Mesothelial cell of epicardium (in vitro differentiated cells): ENCODE data around the gene NFYA. TPM values are rescaled to one million over a fixed set of nuclear protein-coding genes. Genes with fewer than 3 reads are reported as not detected.

Experiments used
- DNase-seq, 2 experiments: peaks; one replicate each; pipeline ENCODE4 v3.0.0; 2021; ENCODE audit warnings: low spot score in 2 of 2; ENCODE audit not compliant: unreplicated experiment in 2 of 2
- H3K27ac Mint-ChIP-seq: 2 replicates; pipeline ENCODE4 v1.8.0; 2021; ENCODE audit warnings: mixed read lengths
- H3K27me3 Mint-ChIP-seq: 2 replicates; pipeline ENCODE4 v1.8.0; 2021; ENCODE audit warnings: low read depth, mixed read lengths
- H3K36me3 Mint-ChIP-seq: 2 replicates; pipeline ENCODE4 v1.8.0; 2021; ENCODE audit warnings: mixed read lengths
- H3K4me1 Mint-ChIP-seq: 2 replicates; pipeline ENCODE4 v1.8.0; 2021; ENCODE audit warnings: mixed read lengths
- H3K4me3 Mint-ChIP-seq: 2 replicates; pipeline ENCODE4 v1.8.0; 2021; ENCODE audit warnings: mild to moderate bottlenecking, moderate library complexity, mixed read lengths
- H3K9me3 Mint-ChIP-seq: 2 replicates; pipeline ENCODE4 v1.8.0; 2021; ENCODE audit warnings: mixed read lengths
- total RNA-seq: library from RNA; stranded (reverse); gene quantifications from 3 replicates; pipeline ENCODE4 v1.2.1, GENCODE V29; 2021
- TF ChIP-seq, protein P1 (sequence below): fragments of 200-600 bp; sonication (generic); IDR thresholded peaks from one replicate; pipeline ENCODE4 v1.5.0; 2021; ENCODE audit warnings: antibody characterized with exemption; ENCODE audit not compliant: unreplicated experiment

Gene NFYA
- total RNA-seq, 1 donor from 2014 or later, result 64.2 TPM

GRCh38 chr6:41047745-41048732 is 24.7 kb upstream of the NFYA start:
- Mint-ChIP-seq H3K36me3 (no peaks in the 10 kb centered on the region), H3K4me1 (peaks cover 35% of the 10 kb centered on the region), H3K4me3 (no peak overlapping the region), H3K27ac (no peak overlapping the region), H3K27me3 (no peaks in the 10 kb centered on the region), H3K9me3 (no peaks in the 10 kb centered on the region)
- TF ChIP-seq, protein P1, sequence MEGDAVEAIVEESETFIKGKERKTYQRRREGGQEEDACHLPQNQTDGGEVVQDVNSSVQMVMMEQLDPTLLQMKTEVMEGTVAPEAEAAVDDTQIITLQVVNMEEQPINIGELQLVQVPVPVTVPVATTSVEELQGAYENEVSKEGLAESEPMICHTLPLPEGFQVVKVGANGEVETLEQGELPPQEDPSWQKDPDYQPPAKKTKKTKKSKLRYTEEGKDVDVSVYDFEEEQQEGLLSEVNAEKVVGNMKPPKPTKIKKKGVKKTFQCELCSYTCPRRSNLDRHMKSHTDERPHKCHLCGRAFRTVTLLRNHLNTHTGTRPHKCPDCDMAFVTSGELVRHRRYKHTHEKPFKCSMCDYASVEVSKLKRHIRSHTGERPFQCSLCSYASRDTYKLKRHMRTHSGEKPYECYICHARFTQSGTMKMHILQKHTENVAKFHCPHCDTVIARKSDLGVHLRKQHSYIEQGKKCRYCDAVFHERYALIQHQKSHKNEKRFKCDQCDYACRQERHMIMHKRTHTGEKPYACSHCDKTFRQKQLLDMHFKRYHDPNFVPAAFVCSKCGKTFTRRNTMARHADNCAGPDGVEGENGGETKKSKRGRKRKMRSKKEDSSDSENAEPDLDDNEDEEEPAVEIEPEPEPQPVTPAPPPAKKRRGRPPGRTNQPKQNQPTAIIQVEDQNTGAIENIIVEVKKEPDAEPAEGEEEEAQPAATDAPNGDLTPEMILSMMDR, result no peak
- no peak for DNase-seq

- Mint-ChIP-seq H3K27ac (peak overlapping the region; percentile 41), H3K4me3 (no peak overlapping the region), H3K9me3 (no peaks in the 10 kb centered on the region), H3K27me3 (no peaks in the 10 kb centered on the region), H3K36me3 (no peaks in the 10 kb centered on the region), H3K4me1 (peaks cover 39% of the 10 kb centered on the region)
- TF ChIP-seq, protein P1, result no peak
- no peak for DNase-seq
Measured at GRCh38 chr6:41049521-41049920, 23.3 kb upstream of the NFYA start.

DNA sequence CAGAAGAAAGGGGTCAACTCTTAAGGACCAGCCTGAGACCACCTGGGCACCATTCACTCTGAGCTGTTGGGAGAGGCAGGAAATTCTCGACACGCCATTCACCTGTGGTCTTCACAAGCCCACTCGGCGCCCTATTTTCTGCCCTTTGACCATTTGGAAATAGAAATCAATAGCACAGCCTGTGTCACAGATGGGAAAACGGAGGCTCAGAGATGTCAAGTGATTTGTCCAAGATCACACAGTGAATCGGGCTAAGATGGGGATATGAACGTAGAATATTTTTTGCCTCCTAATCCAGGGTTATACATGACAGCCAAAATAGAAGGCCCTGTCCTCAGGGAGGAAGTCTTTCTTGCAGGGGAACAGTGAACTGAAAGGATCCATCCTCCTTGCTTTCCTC is 22.8 kb upstream of the NFYA start:
- no peak overlapping the region for H3K27ac Mint-ChIP-seq
- no peak for DNase-seq
- peaks cover 43% of the 10 kb centered on the region for H3K4me1 Mint-ChIP-seq
- H3K4me3 Mint-ChIP-seq, result no peak overlapping the region
- H3K27me3 Mint-ChIP-seq, result no peaks in the 10 kb centered on the region
- no peaks in the 10 kb centered on the region for H3K9me3 Mint-ChIP-seq
- TF ChIP-seq, protein P1, result no peak
- H3K36me3 Mint-ChIP-seq, result no peaks in the 10 kb centered on the region

DNA sequence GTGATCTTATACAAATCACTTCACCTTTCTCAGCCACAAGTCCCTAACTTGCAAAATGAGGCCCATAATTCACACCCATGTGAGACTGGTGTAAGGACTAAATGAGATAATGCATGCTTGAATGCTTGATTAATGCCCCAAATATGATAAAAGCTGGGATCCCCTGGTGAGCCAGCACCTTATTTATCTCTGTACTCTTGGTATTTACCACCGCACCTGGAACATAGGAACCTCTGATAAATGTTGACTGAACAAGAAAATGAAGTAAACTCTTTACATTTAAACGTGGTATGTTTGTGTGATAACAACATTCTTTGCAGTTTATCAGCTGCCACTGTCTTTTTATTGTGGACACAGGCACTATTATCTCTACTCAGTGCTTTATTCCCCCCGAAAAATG is 22.2 kb upstream of the NFYA start:
- Mint-ChIP-seq H3K36me3 (no peaks in the 10 kb centered on the region), H3K4me1 (peaks cover 45% of the 10 kb centered on the region), H3K9me3 (no peaks in the 10 kb centered on the region), H3K27ac (no peak overlapping the region), H3K27me3 (no peaks in the 10 kb centered on the region), H3K4me3 (no peak overlapping the region)
- DNase-seq, result no peak
- TF ChIP-seq, protein P1, result no peak

DNA sequence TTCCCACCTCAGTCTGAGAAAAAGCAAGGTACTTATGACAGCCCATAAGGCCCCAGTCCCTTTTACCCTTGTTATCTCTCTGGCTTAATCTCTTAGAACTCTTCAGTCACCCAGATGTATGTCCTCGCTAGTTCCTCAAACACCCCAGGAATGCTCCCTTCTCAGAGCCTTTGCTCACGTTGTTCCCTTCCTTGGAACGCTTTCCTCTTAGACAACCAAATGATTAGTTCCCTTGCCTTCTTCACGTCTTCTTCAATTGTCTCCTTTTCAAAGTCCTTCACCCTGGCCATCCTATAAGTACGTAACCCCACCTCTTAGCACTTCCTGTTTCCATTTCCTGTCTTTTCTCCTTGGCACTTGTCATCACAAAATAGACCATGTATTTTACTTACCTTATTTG is 20.9 kb upstream of the NFYA start:
- no peaks in the 10 kb centered on the region for H3K27me3 Mint-ChIP-seq
- H3K9me3 Mint-ChIP-seq, result no peaks in the 10 kb centered on the region
- peaks cover 45% of the 10 kb centered on the region for H3K4me1 Mint-ChIP-seq
- no peak overlapping the region for H3K27ac Mint-ChIP-seq
- no peak for DNase-seq
- H3K4me3 Mint-ChIP-seq, result no peak overlapping the region
- H3K36me3 Mint-ChIP-seq, result no peaks in the 10 kb centered on the region
- TF ChIP-seq, protein P1, result no peak
